Activated naive CD4-positive, alpha-beta T cell treated with anti-CD3 and anti-CD28 coated beads, Interleukin-2, amount 10 ng/mL, durations not matched to agents 7 days and 5 days (primary cell): ENCODE data around the gene CD59.
"Not testable (repeated sequence)": the region's sequence is repeated elsewhere in the genome, so short reads cannot be mapped to it uniquely, and the experiment has no call there.

ENCODE experiments used
- CTCF ChIA-PET: fragments of 350-600 bp; sonication (Branson Sonifier 250); formaldehyde crosslinking; loops from one replicate; lab custom pipeline; 2021; ENCODE audit warnings: antibody characterized with exemption; lab: Charles Lee
- DNase-seq: peaks from one replicate; pipeline ENCODE4 v3.0.0-alpha.2; 2020
- H3K27ac Mint-ChIP-seq: one replicate; pipeline ENCODE4 v1.8.0; 2021; ENCODE audit warnings: mild to moderate bottlenecking, moderate library complexity, mixed read lengths
- H3K27me3 Mint-ChIP-seq: one replicate; pipeline ENCODE4 v1.8.0; 2021; ENCODE audit warnings: mild to moderate bottlenecking, mixed read lengths
- H3K36me3 Mint-ChIP-seq: one replicate; pipeline ENCODE4 v1.8.0; 2021; ENCODE audit warnings: mixed read lengths
- H3K4me1 Mint-ChIP-seq: one replicate; pipeline ENCODE4 v1.8.0; 2021; ENCODE audit warnings: mixed read lengths
- H3K4me3 Mint-ChIP-seq: one replicate; pipeline ENCODE4 v1.8.0; 2021; ENCODE audit warnings: mild to moderate bottlenecking, moderate library complexity, mixed read lengths
- H3K9me3 Mint-ChIP-seq: one replicate; pipeline ENCODE4 v1.8.0; 2021; ENCODE audit warnings: mixed read lengths

Gene CD59

GRCh38 chr11:33733980-33734379 is 2.2 kb downstream of the CD59 start:
- Mint-ChIP-seq H3K9me3 (no peaks in the 10 kb centered on the region), H3K27ac (no peak overlapping the region), H3K4me1 (peaks cover 30% of the 10 kb centered on the region), H3K27me3 (peaks cover 16% of the 10 kb centered on the region), H3K4me3 (peak overlapping the region; percentile 82), H3K36me3 (peaks cover 10% of the 10 kb centered on the region)
- CTCF ChIA-PET, result interaction anchor here (1.0 to 3.5 kb wide), 2 partner anchors 9 to 17 kb away, joined by 3 to 21 read pairs; no protein-coding TSS in a partner anchor
- no peak for DNase-seq

DNA sequence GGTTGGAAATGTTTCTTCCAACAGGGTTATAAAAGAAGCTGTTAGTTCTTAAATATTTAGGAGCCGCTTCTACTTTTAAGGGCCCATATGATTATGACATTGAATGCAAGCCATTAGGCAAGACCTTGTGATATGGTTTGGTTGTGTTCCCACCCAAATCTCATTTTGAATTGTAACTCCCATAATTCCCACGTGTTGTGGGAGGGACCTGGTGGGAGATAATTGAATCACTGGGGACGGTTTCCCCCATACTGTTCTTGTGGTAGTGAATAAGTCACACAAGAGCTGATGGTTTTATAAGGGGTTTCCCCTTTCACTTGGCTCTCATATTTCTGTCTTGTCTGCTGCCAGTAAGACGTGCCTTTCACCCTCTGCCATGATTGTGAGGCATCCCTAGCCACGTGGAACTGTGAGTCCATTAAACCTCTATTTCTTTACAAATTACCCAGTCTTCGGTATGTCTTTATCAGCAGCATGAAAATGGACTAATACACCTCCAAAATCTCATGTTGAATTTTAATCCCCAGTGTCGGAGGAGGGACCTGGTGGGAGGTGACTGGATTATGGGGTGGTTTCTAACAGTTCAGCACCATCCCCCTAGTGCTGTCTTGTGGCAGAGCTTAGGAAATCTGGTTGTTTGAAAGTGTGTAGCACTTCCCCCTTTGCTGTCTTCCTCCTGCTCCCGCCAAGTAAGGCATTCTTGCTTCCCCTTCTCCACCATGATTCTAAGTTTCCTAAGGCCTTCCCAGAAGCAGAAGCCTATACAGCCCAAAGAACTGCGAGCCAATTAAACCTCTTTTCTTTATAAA is 4.3 kb downstream of the CD59 start:
- Mint-ChIP-seq H3K27me3 (peaks cover 7% of the 10 kb centered on the region), H3K9me3 (no peaks in the 10 kb centered on the region), H3K36me3 (peaks cover 10% of the 10 kb centered on the region), H3K4me3 (no peak overlapping the region), H3K4me1 (peaks cover 30% of the 10 kb centered on the region), H3K27ac (no peak overlapping the region)
- CTCF ChIA-PET, result no interaction called here
- DNase-seq, result no peak

- H3K9me3 Mint-ChIP-seq, result no peaks in the 10 kb centered on the region
- peaks cover 26% of the 10 kb centered on the region for H3K4me1 Mint-ChIP-seq
- no peak overlapping the region for H3K27ac Mint-ChIP-seq
- CTCF ChIA-PET, result interaction anchor here (1.1 kb wide), 1 partner anchor 12 kb away, joined by 3 read pairs; no protein-coding TSS in a partner anchor
- H3K4me3 Mint-ChIP-seq, result no peak overlapping the region
- DNase-seq, result no peak
- peaks cover 10% of the 10 kb centered on the region for H3K36me3 Mint-ChIP-seq
- H3K27me3 Mint-ChIP-seq, result no peaks in the 10 kb centered on the region
Measured at GRCh38 chr11:33730716-33731115, 5.5 kb downstream of the CD59 start.

DNA sequence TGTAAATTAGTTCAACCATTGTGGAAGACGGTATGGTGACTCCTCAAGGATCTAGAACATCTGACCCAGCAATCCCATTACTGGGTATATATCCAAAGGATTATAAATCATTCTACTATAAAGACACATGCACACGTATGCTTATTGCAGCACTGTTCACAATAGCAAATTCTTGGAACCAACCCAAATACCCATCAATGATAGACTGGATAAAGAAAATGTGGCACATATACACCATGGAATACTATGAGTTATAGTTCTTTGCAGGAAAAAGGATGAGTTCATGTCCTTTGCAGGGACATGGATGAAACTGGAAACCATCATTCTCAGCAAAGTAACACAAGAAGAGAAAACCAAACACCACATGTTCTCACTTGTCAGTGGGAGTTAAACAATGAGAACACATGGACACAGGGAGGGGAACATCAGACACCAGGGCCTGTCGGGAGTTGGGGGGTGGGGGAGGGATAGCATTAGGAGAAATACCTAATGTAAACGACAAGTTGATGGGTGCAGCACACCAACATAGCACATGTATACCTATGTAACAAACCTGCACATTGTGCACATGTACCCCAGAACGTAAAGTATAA is 7.1 kb downstream of the CD59 start:
- H3K27ac Mint-ChIP-seq, H3K27me3 Mint-ChIP-seq, DNase-seq, CTCF ChIA-PET, H3K4me3 Mint-ChIP-seq, H3K36me3 Mint-ChIP-seq, H3K9me3 Mint-ChIP-seq: not testable (repeated sequence)
- peaks cover 17% of the 10 kb centered on the region for H3K4me1 Mint-ChIP-seq

DNA sequence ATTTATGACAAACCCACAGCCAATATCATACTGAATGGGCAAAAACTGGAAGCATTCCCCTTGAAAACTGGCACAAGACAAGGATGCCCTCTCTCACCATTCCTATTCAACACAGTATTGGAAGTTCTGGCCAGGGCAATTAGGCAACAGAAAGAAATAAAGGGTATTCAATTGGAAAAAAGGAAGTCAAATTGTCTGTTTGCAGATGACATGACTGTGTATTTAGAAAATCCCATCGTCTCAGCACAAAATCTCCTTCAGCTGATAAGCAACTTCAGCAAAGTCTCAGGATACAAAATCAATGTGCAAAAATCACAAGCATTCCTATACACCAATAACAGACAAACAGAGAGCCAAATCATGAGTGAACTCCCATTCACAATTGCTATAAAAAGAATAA is 8.7 kb downstream of the CD59 start:
- H3K27ac Mint-ChIP-seq, H3K36me3 Mint-ChIP-seq, H3K27me3 Mint-ChIP-seq, H3K4me1 Mint-ChIP-seq, H3K4me3 Mint-ChIP-seq, H3K9me3 Mint-ChIP-seq, DNase-seq: not testable (repeated sequence)
- CTCF ChIA-PET, result interaction anchor here (1.2 kb wide), 1 partner anchor 20 kb away, joined by 4 read pairs; no protein-coding TSS in a partner anchor

DNA sequence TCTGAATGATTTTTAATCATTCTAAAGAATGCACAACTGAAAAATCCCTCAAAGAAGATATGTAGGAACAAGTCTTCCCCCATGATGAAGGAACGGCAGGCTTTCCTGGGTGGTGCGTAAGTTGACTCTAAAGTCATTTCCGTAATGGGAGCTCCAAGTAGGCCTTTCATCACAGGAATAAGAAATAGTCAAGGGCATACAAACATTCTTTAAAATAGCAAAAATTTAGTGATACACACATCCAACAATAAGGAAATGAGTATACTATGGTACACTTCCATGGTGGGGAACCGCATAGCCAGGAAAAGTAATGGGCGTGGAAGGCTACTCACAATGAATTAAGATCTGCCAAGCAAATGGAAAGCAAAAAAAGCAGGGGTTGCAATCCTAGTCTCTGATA is 10.7 kb downstream of the CD59 start:
- DNase-seq, result no peak
- no peak overlapping the region for H3K27ac Mint-ChIP-seq
- peaks cover 7% of the 10 kb centered on the region for H3K4me1 Mint-ChIP-seq

GRCh38 chr11:33724644-33725035 is 11.6 kb downstream of the CD59 start:
- CTCF ChIA-PET, result interaction anchor here (0.7 kb wide), 1 partner anchor 1632 kb away, joined by 3 read pairs; no protein-coding TSS in a partner anchor
- no peak for DNase-seq
- Mint-ChIP-seq H3K36me3 (peaks cover 5% of the 10 kb centered on the region), H3K27ac (no peak overlapping the region), H3K4me3 (no peak overlapping the region), H3K27me3 (no peaks in the 10 kb centered on the region), H3K9me3 (no peaks in the 10 kb centered on the region), H3K4me1 (peaks cover 7% of the 10 kb centered on the region)

More for the DNA sequence above, 10.7 kb downstream of the CD59 start:
- H3K27me3 Mint-ChIP-seq, result no peaks in the 10 kb centered on the region
- CTCF ChIA-PET, result no interaction called here
- no peaks in the 10 kb centered on the region for H3K9me3 Mint-ChIP-seq
- H3K4me3 Mint-ChIP-seq, result no peak overlapping the region
- peaks cover 5% of the 10 kb centered on the region for H3K36me3 Mint-ChIP-seq

DNA sequence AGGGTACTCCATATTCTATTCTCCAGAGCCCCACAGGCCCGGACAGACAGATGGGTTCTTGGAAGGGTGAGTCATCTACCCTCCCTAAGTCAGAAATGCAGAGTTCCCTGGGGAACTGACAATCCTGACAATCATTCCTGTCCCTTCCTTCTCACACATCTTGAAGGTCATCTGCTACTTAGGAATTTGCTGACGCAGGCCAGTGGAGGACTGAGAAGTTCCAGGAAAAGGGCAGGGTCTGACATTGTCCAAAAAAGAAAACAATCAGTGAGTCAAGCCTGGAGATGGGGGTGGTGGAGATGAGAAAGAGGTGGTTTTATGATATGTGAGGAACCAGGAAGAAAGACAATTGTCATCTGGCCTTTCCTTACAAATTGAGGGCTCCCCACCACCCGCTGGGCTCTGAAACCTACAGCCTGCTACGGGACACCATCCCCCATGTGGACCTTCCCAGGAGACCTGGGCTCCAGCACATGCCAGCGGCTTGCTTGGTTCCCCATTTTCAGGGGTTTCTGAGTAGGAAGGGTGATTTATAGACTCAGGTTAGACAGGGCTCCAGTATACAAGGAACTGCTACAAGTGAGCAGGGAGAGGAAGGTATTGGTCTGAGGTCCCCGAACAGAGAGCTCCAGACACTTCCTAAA is 12.9 kb downstream of the CD59 start:
- Mint-ChIP-seq H3K27me3 (no peaks in the 10 kb centered on the region), H3K36me3 (peaks cover 2% of the 10 kb centered on the region), H3K27ac (no peak overlapping the region), H3K4me1 (peaks cover 7% of the 10 kb centered on the region), H3K9me3 (no peaks in the 10 kb centered on the region), H3K4me3 (no peak overlapping the region)
- no peak for DNase-seq
- CTCF ChIA-PET, result interaction anchor here (1.4 kb wide), 1 partner anchor 13 kb away, joined by 4 read pairs; the partner anchor contains the start of gene CD59

- H3K27me3 Mint-ChIP-seq, result no peaks in the 10 kb centered on the region
- H3K4me3 Mint-ChIP-seq, result no peak overlapping the region
- peaks cover 2% of the 10 kb centered on the region for H3K36me3 Mint-ChIP-seq
- peaks cover 7% of the 10 kb centered on the region for H3K4me1 Mint-ChIP-seq
- CTCF ChIA-PET, result interaction anchor here (0.7 to 1.4 kb wide), 2 partner anchors 14 to 33 kb away, joined by 3 to 4 read pairs; partner anchors contain the start of gene CD59
- no peak for DNase-seq
- H3K27ac Mint-ChIP-seq, result no peak overlapping the region
- H3K9me3 Mint-ChIP-seq, result no peaks in the 10 kb centered on the region
Measured at GRCh38 chr11:33722590-33723234, 13.5 kb downstream of the CD59 start.

DNA sequence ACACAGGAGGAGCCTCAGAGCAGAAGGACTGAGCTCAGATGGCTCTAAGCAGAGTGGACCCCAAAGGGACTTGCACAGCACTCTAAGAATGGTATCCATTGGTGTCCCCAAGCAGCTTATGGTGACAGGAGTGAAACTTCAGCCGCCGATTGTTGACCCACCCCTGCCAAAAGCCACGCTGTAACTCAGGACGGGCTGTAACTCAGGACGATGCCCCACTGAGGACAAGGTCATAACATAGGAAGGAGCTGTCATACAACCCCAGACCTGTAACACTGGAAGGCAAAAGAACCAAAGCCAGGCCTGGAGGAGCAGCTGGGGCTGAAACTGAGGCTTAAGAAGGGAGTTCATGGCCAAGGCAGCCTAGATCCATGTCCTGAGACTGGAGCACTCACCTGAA is 14.2 kb downstream of the CD59 start:
- H3K4me3 Mint-ChIP-seq, result no peak overlapping the region
- H3K27me3 Mint-ChIP-seq, result no peaks in the 10 kb centered on the region
- H3K27ac Mint-ChIP-seq, result no peak overlapping the region
- H3K4me1 Mint-ChIP-seq, result peaks cover 7% of the 10 kb centered on the region
- H3K36me3 Mint-ChIP-seq, result peaks cover 2% of the 10 kb centered on the region
- no peak for DNase-seq
- CTCF ChIA-PET, result interaction anchor here (0.7 to 1.4 kb wide), 2 partner anchors 15 to 34 kb away, joined by 3 to 4 read pairs; partner anchors contain the start of gene CD59
- no peaks in the 10 kb centered on the region for H3K9me3 Mint-ChIP-seq

DNA sequence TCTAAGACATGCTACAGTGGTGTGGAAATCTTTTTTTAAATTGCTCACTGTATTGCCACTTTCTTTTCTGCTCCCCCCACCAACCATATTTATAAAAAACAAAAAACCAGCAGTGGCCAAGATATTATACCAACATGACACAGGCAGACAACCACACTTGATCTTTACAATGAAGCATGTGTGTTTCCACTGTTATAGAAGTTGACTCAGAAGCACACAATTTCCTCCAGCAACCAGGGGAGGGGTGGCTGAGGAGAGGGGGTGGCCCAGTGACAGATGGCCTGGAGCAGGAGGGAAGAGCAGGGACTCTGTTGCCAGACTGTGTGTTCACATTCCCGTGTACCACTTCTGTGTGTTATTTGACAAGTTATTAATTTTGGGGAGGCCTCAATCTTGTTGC is 14.8 kb downstream of the CD59 start:
- H3K4me3 Mint-ChIP-seq, result no peak overlapping the region
- H3K4me1 Mint-ChIP-seq, result peaks cover 7% of the 10 kb centered on the region
- H3K9me3 Mint-ChIP-seq, result no peaks in the 10 kb centered on the region
- CTCF ChIA-PET, result interaction anchor here (0.8 kb wide), 1 partner anchor 15 kb away, joined by 4 read pairs; the partner anchor contains the start of gene CD59
- H3K27ac Mint-ChIP-seq, result no peak overlapping the region
- DNase-seq, result no peak
- H3K36me3 Mint-ChIP-seq, result peaks cover 4% of the 10 kb centered on the region
- H3K27me3 Mint-ChIP-seq, result no peaks in the 10 kb centered on the region

DNA sequence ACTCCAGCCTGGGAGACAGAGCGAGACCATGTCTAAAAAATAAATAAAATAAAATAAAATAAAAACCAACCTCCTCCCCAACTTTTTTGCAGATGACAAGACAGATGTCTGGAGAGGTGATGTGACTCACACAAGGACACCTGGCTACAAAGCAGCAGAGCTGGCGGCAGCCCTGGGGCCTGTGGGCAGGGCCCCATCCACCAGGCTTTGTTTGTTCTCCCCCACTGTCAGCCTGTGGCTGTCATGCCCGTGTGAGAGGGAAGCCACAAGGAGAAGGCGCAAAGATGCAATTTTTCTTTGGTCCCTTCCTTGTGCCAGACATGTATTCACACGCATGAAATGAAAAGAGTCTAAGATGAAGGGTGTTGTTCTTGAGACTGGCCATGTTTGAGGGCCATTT is 16.6 kb downstream of the CD59 start:
- no peaks in the 10 kb centered on the region for H3K27me3 Mint-ChIP-seq
- H3K4me3 Mint-ChIP-seq, result no peak overlapping the region
- CTCF ChIA-PET, result no interaction called here
- DNase-seq, result no peak
- H3K4me1 Mint-ChIP-seq, result peaks cover 5% of the 10 kb centered on the region
- no peaks in the 10 kb centered on the region for H3K9me3 Mint-ChIP-seq
- H3K36me3 Mint-ChIP-seq, result peaks cover 4% of the 10 kb centered on the region
- no peak overlapping the region for H3K27ac Mint-ChIP-seq

DNA sequence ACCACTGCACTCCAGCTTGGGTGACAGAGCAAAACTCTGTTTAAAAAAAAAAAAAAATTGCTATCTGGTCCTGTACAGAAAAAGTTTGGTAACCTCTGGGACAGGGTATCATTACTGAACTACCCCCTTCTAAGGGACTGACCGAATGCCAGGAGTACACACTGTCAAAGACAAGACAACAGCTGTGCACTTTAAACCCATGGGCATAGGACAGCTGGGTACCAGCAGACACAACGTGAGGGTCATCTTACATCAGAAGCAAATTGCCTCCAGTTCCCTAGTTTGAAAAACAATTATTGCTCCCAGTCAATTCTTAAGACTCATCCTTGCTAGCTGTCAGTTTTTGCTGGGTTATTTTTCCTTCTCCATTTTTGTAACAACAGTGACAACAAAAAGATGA is 17.8 kb downstream of the CD59 start:
- no peak for DNase-seq
- H3K9me3 Mint-ChIP-seq, result no peaks in the 10 kb centered on the region
- peaks cover 4% of the 10 kb centered on the region for H3K4me1 Mint-ChIP-seq
- H3K27ac Mint-ChIP-seq, result no peak overlapping the region
- CTCF ChIA-PET, result interaction anchor here (3.9 kb wide), 1 partner anchor 16 kb away, joined by 21 read pairs; no protein-coding TSS in a partner anchor
- H3K4me3 Mint-ChIP-seq, result no peak overlapping the region
- H3K27me3 Mint-ChIP-seq, result no peaks in the 10 kb centered on the region
- peaks cover 4% of the 10 kb centered on the region for H3K36me3 Mint-ChIP-seq

GRCh38 chr11:33716243-33716642 is 20.0 kb downstream of the CD59 start:
- no peak overlapping the region for H3K27ac Mint-ChIP-seq
- no peak for DNase-seq
- H3K27me3 Mint-ChIP-seq, result no peaks in the 10 kb centered on the region
- CTCF ChIA-PET, result interaction anchor here (1.0 to 4.1 kb wide), 10 partner anchors 9 to 112 kb away, joined by 3 to 31 read pairs (median 8); partner anchors contain the start of gene C11orf91
- peaks cover 1% of the 10 kb centered on the region for H3K36me3 Mint-ChIP-seq
- H3K4me3 Mint-ChIP-seq, result no peak overlapping the region
- H3K4me1 Mint-ChIP-seq, result no peaks in the 10 kb centered on the region
- H3K9me3 Mint-ChIP-seq, result no peaks in the 10 kb centered on the region
